HepG2 (cell line): ENCODE measurements around the gene FAM118B. TPM values are rescaled to one million over a fixed set of nuclear protein-coding genes. Genes with fewer than 3 reads are reported as not detected.

Source experiments
- ATAC-seq: fragments of 200-7000 bp; cut with Tn5 transposase; 3 replicates; pipeline ENCODE4 v1.9.1; 2020; ENCODE audit warnings: mild to moderate bottlenecking, moderate library complexity
- BruUV-seq: library from RNA; stranded (reverse); fragments of 400-500 nt; replicated peaks from 2 replicates; lab custom pipeline; 2021; lab: Mats Ljungman, UMichigan
- CTCF ChIA-PET: fragments of 300-600 bp; formaldehyde crosslinking; extraction: SDS; loops from one replicate; lab custom pipeline; 2021; ENCODE audit warnings: low total read pairs, inconsistent platforms, low intra/inter-chr PET ratio; lab: Yijun Ruan, JAX
- POLR2A ChIA-PET: fragments of 350-600 bp; sonication (Branson Sonifier 250); formaldehyde crosslinking; loops from one replicate; lab custom pipeline; 2020; ENCODE audit warnings: antibody characterized with exemption, inconsistent platforms; lab: Yijun Ruan, JAX
- DNase-seq: peaks from one replicate; pipeline ENCODE4 v3.0.0-alpha.2; 2015; ENCODE audit warnings: low spot score
- FAIRE-seq: peaks from 3 replicates; lab custom pipeline; 2011; peaks lifted over from hg19 to GRCh38; lab: Jason Lieb, UNC
- H2AFZ ChIP-seq: one replicate; pipeline ENCODE4 v1.6.1; 2011; ENCODE audit warnings: low read length, inconsistent platforms
- H3K27ac ChIP-seq: fragments of 300-600 bp; 3 replicates; pipeline ENCODE4 v1.8.0; 2011; ENCODE audit warnings: mixed run types, mild to moderate bottlenecking, mixed read lengths, low read length, inconsistent platforms; ENCODE audit not compliant: insufficient read depth; ENCODE audit errors: extremely low read length
- H3K27me3 ChIP-seq, 2 experiments: fragments of 200-600 bp in 1 of 2; 2 replicates in 1 of 2; 3 replicates in 1 of 2; pipeline versions ENCODE4 v1.6.0 to v1.8.0; 2011; ENCODE audit warnings: low read length in 2 of 2, mild to moderate bottlenecking in 2 of 2, moderate library complexity in 2 of 2, inconsistent platforms in 1 of 2; ENCODE audit not compliant: insufficient read depth in 2 of 2, control insufficient read depth in 1 of 2
- H3K36me3 ChIP-seq, 2 experiments: fragments of 200-600 bp in 1 of 2; replicated peaks in 1 of 2; 2 replicates in 1 of 2; 3 replicates in 1 of 2; pipeline versions ENCODE4 v1.5.1 to v1.8.0; 2011; ENCODE audit warnings: low read length in 2 of 2, inconsistent platforms in 1 of 2; ENCODE audit not compliant: insufficient read depth in 2 of 2, control insufficient read depth in 1 of 2
- H3K4me1 ChIP-seq: 2 replicates; pipeline ENCODE4 v1.5.1; 2012; ENCODE audit warnings: low read length, inconsistent platforms; ENCODE audit not compliant: insufficient read depth
- H3K4me2 ChIP-seq: 2 replicates; pipeline ENCODE4 v1.6.0; 2011; ENCODE audit warnings: low read depth, low read length, inconsistent platforms
- H3K4me3 ChIP-seq, 3 experiments: fragments of 200-600 bp in 1 of 3; sonication (generic), shearing (Covaris generic) in 1 of 3; replicated peaks in 1 of 3; 2 replicates each; pipeline ENCODE4 v1.5.1; 2011 to 2016; ENCODE audit warnings: low read length in 3 of 3, inconsistent platforms in 2 of 3, low read depth in 2 of 3, mild to moderate bottlenecking in 2 of 3, control low read depth in 1 of 3, mixed read lengths in 1 of 3; ENCODE audit not compliant: insufficient read depth in 1 of 3
- H3K79me2 ChIP-seq: one replicate; pipeline ENCODE4 v1.6.1; 2011; ENCODE audit warnings: low read length, inconsistent platforms; ENCODE audit not compliant: insufficient read depth
- H3K9ac ChIP-seq: 2 replicates; pipeline ENCODE4 v1.6.0; 2011; ENCODE audit warnings: mild to moderate bottlenecking, low read depth, low read length, inconsistent platforms; ENCODE audit not compliant: insufficient read depth
- H3K9me3 ChIP-seq: 2 replicates; pipeline ENCODE4 v1.5.1; 2012; ENCODE audit warnings: mild to moderate bottlenecking, low read length
- H4K20me1 ChIP-seq: 2 replicates; pipeline ENCODE4 v1.6.0; 2011; ENCODE audit warnings: inconsistent platforms, mild to moderate bottlenecking, low read length, moderate library complexity; ENCODE audit not compliant: insufficient read depth
- CEBPB ChIP-seq: IDR thresholded peaks from 2 replicates; pipeline ENCODE4 v1.6.1; 2011; ENCODE audit warnings: low read depth, low read length, improper control_type of control experiment, borderline replicate concordance
- GPBP1L1 ChIP-seq: sonication (generic); formaldehyde crosslinking; IDR thresholded peaks from 2 replicates; pipeline ENCODE4 v1.5.0; 2020; ENCODE audit warnings: mild to moderate bottlenecking, missing genetic modification reagents
- SALL1 ChIP-seq: sonication (generic); formaldehyde crosslinking; IDR thresholded peaks from 2 replicates; pipeline ENCODE4 v1.8.0; 2022; ENCODE audit warnings: mild to moderate bottlenecking, missing genetic modification reagents
- ZBTB21 ChIP-seq: sonication (generic); formaldehyde crosslinking; IDR thresholded peaks from 2 replicates; pipeline ENCODE4 v1.4.0; 2020; ENCODE audit warnings: missing genetic modification reagents
- ZNF431 ChIP-seq: sonication (generic); formaldehyde crosslinking; IDR thresholded peaks from 2 replicates; pipeline ENCODE4 v1.9.0; 2022; ENCODE audit warnings: missing genetic modification reagents, low read depth, mild to moderate bottlenecking, borderline replicate concordance
- ZNF589 ChIP-seq: sonication (generic); formaldehyde crosslinking; conservative IDR thresholded peaks from 2 replicates; pipeline ENCODE4 v1.8.0; 2022; ENCODE audit warnings: mild to moderate bottlenecking, moderate library complexity, missing genetic modification reagents
- ZNF614 ChIP-seq: IDR thresholded peaks from 2 replicates; pipeline ENCODE4 v1.6.1; 2018; ENCODE audit warnings: missing biosample characterization, missing genetic modification reagents, inconsistent platforms, borderline replicate concordance
- ZNF710 ChIP-seq: sonication (generic); formaldehyde crosslinking; IDR thresholded peaks from 2 replicates; pipeline ENCODE4 v1.5.0; 2020; ENCODE audit warnings: mild to moderate bottlenecking, missing genetic modification reagents, borderline replicate concordance
- WGBS: methylation state at CpG from one replicate; pipeline ENCODE4 v1.1.6; 2017; ENCODE audit warnings: low lambda C conversion rate; 5-methylcytosine and 5-hydroxymethylcytosine counted together
- in situ Hi-C: cut with HindIII; loops from 2 replicates; pipeline ENCODE4 v1.10.0; 2017; ENCODE audit warnings: low pct_unique_long_range_greater_than_20kb; ENCODE audit not compliant: extremely low pct_ligation_motif_present
- intact Hi-C: fragments of 100-400 bp; cut with micrococcal nuclease; formaldehyde crosslinking; loops from one replicate; pipeline ENCODE4 v1.10.0; 2022; ENCODE audit not compliant: unreplicated experiment
- polyA plus RNA-seq, 8 experiments: library from polyadenylated mRNA; depleted of rRNA in 3 of 8; stranded (reverse) in 7 of 8; unstranded in 1 of 8; fragments of >200 nt; fragmentation: Illumina TruSeq in 4 of 8; extraction: Trizol in 4 of 8; gene quantifications; 2 replicates each; pipeline versions ENCODE4 v1.2.1 to v1.2.3, GENCODE V29; 2011 to 2016; ENCODE audit warnings: low read depth in 4 of 8, missing spikeins in 1 of 8, mixed read lengths in 1 of 8; ENCODE audit not compliant: insufficient read depth in 1 of 8
- total RNA-seq, 5 experiments: library from RNA; depleted of rRNA; stranded (reverse); fragments of >200 nt; fragmentation: Illumina TruSeq; extraction: Trizol; gene quantifications; 2 replicates each; pipeline ENCODE4 v1.2.3, GENCODE V29; 2016; ENCODE audit warnings: low read depth in 1 of 5
- TF ChIP-seq, protein P1 (sequence below), 2 experiments: sonication (generic) in 1 of 2; formaldehyde crosslinking in 1 of 2; IDR thresholded peaks; 2 replicates each; pipeline versions ENCODE4 v1.6.1 to v1.9.0; 2014 to 2022; ENCODE audit warnings: antibody characterized with exemption in 1 of 2, borderline replicate concordance in 1 of 2, inconsistent platforms in 1 of 2, low read depth in 1 of 2, missing genetic modification reagents in 1 of 2
- TF ChIP-seq, protein P2 (sequence below): sonication (generic); formaldehyde crosslinking; IDR thresholded peaks from 2 replicates; pipeline ENCODE4 v1.4.0; 2020; ENCODE audit warnings: mild to moderate bottlenecking, missing genetic modification reagents

The FAM118B gene
- total and polyA plus RNA-seq, 2 of the 13 experiments (the other 11 are each of a cell fraction or from before 2014, with no cell fraction given): 10.2 to 25.7 TPM

- H3K27me3 ChIP-seq: peaks cover 0 to 2% of the 10 kb centered on the region in 2 experiments; a peak in 1 of 5 replicates
- 59% methylated on average over 2 of the region's 2 CpGs for WGBS
- H2AFZ ChIP-seq: no peak overlapping the region
- H3K4me1 ChIP-seq: peaks cover 28% of the 10 kb centered on the region
- in situ Hi-C loops (loop anchor here (25.0 kb wide), 1 partner anchor 577 kb away; the partner anchor contains the start of gene CHEK1), intact Hi-C loops (no loop called here)
- BruUV-seq: no TSS peak
- H4K20me1 ChIP-seq: no peaks in the 10 kb centered on the region
- ATAC-seq (no peak), FAIRE-seq (no peak), DNase-seq (no peak)
- H3K79me2 ChIP-seq: peaks cover 57% of the 10 kb centered on the region
- no peak overlapping the region for H3K4me3 ChIP-seq
- CTCF ChIA-PET: no interaction called here
- H3K27ac ChIP-seq: no peak overlapping the region
- no peak overlapping the region for H3K9ac ChIP-seq
- no peak overlapping the region for H3K4me2 ChIP-seq
- H3K9me3 ChIP-seq: no peaks in the 10 kb centered on the region
- POLR2A ChIA-PET: interaction anchor here (0.6 kb wide), 1 partner anchor 585 kb away, joined by 3 read pairs; no protein-coding TSS in a partner anchor
- H3K36me3 ChIP-seq: peaks cover 2 to 3% of the 10 kb centered on the region in 2 experiments; a peak in 4 of 5 replicates
- TF ChIP-seq GPBP1L1 (no peak), ZNF431 (CRISPR knock-in tag) (no peak), SALL1 (CRISPR knock-in tag) (no peak), ZNF614 (no peak), ZBTB21 (CRISPR knock-in tag) (no peak), ZNF710 (CRISPR knock-in tag) (no peak), ZNF589 (CRISPR knock-in tag) (no peak), CEBPB (no peak)
- TF ChIP-seq, protein P1, sequence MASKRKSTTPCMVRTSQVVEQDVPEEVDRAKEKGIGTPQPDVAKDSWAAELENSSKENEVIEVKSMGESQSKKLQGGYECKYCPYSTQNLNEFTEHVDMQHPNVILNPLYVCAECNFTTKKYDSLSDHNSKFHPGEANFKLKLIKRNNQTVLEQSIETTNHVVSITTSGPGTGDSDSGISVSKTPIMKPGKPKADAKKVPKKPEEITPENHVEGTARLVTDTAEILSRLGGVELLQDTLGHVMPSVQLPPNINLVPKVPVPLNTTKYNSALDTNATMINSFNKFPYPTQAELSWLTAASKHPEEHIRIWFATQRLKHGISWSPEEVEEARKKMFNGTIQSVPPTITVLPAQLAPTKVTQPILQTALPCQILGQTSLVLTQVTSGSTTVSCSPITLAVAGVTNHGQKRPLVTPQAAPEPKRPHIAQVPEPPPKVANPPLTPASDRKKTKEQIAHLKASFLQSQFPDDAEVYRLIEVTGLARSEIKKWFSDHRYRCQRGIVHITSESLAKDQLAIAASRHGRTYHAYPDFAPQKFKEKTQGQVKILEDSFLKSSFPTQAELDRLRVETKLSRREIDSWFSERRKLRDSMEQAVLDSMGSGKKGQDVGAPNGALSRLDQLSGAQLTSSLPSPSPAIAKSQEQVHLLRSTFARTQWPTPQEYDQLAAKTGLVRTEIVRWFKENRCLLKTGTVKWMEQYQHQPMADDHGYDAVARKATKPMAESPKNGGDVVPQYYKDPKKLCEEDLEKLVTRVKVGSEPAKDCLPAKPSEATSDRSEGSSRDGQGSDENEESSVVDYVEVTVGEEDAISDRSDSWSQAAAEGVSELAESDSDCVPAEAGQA (IDR thresholded peaks at IDR 0.05; ENCODE audit: low read depth): no peak
- TF ChIP-seq, protein P1 (CRISPR knock-in tag; IDR thresholded peaks at IDR 0.05; ENCODE audit: borderline replicate concordance): no peak
- TF ChIP-seq, protein P2, sequence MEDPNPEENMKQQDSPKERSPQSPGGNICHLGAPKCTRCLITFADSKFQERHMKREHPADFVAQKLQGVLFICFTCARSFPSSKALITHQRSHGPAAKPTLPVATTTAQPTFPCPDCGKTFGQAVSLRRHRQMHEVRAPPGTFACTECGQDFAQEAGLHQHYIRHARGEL (CRISPR knock-in tag): no peak
Measured at GRCh38 chr11:126214441-126214840, 2.9 kb downstream of the FAM118B start.
